Measurements from ENCODE around the gene KCNQ1.

Gene KCNQ1

GRCh38 chr11:2780850-2781407 lies 336.1 kb downstream of the KCNQ1 start:
- no peak for DNase-seq (ENCODE audit: low read depth)

DNA sequence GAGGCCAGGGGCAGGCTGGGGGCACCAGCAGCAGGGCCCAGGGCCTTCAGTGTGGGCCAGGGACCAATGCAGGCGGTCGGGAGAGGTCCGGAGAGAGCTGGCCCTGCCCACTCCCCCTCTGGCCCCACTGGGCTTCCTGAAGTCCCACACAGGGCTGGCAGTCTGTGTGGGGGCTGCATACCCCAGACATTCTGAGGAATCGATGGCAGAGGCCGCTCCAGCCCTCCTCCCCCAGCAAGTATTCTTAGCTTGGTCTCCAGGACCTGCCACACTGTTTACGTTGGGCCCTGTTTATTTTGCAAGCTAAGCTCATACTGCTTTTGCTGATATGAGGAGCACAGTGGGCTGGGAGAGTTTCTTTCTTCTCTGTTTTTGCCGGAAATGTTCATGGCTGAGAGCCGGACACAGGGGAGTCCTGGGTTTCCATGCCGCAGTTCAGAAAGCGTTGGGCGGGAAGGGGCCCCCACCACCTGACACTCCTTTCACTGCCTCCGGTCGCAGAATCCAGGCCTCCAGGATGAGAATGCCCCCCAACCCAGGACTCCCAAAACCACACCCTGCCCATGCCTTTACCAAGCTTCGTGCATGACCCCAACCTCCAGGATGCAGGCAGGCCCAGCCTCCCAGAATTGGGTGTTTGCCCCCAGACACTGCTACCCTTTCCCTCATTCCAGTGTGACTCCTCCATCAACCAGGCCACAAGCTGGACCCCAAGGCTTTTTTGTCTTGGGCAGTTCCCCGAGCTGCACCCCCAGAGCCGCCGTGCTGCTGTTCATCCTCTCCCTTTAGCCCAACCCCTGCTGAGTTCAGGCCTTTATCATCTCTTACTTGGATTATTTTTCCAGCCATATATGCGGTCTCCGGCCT lies 336.8 kb downstream of the KCNQ1 start:
- no peak for DNase-seq (ENCODE audit: low read depth)

DNA sequence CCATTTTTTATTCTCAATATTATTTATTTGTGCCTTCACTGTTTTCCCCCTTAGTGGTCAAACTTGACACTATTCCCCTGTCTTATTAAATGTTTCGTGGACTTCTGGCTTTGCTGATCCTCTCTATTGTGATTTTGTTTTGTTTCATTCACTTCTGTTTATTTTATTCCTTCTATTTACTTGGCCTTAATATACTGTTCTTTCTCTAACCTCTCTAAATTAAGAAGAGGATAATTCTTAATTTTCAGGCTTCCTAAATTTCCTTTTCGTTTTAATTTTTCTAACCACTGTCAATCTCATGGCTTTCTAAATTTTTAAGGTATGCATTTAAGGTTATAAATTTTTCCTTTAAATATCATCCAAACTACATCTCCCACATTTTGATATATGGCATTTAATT lies 338.0 kb downstream of the KCNQ1 start:
- DNase-seq (ENCODE audit: low read depth): no peak

GRCh38 chr11:2783536-2784082 lies 338.8 kb downstream of the KCNQ1 start:
- no peak for DNase-seq (ENCODE audit: low read depth)

- DNase-seq (ENCODE audit: low read depth): no peak
These were observed 343.0 kb downstream of the KCNQ1 start for GRCh38 chr11:2787816-2788167.

DNA sequence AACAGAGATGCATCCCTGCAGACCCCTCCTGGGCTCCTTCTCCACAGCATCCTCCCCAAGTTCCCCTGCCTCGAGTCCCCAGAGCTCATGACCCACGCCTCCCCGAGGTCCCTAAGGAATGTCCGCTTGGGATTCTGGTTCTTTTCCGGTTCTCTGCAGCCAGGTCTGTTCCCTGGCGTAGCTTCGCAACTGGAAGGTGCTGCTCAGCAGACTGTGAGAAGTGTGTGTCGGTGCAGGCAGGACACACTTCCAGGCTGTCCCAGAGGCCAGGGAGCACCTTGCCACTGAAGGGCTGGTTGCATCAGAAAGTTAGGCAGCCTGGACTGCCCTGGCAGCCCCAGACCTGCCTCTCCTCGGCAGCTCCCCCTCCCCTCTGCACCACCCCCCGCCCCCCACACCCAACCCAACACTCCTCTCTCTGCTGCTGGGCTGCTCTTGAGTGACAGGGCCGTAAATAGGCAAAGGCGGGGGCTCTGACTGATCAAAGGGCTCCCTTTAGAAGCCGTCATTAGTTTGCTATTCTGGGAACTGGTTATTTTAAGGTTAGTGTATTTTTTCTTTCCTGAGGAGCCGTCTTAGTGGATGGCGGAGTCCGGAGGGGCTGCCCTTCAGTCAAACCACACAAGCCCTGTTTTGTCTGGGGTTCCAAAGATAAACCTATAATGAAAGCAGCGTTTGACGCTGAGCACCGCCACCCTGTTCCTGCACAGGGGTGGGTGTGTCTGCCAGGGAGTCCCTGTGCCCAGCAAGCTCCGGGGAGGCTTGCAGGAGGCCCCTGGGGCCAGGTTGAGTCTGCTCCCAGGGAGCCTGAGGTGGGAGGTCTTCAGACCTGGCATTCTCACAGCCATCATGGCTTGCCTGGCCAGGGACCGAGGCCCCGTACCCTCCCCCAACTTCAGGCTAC lies 343.6 kb downstream of the KCNQ1 start:
- DNase-seq (ENCODE audit: low read depth): no peak

- DNase-seq (ENCODE audit: low read depth): no peak
These were observed 344.5 kb downstream of the KCNQ1 start for GRCh38 chr11:2789331-2789730.

GRCh38 chr11:2789791-2790567 lies 345.2 kb downstream of the KCNQ1 start:
- no peak for DNase-seq (ENCODE audit: low read depth)

DNA sequence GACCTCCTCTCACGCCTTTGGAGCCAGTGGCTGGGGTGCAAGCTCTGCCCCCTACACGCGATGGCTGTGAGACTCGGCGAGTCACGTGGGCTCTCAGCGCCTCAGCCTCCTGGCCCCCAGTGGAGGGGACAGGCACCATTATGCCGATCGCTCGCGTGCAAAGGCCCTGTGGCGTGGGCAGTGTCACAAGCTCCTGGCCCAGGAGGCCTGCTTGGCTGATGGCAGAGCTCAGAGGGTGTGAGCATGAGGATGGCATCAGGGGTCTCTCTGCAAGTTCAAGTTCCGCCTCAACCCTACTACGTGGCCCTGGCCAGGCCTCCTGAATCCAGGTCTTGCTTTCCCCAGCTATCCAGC lies 345.7 kb downstream of the KCNQ1 start:
- no peak for DNase-seq (ENCODE audit: low read depth)

GRCh38 chr11:2791139-2791520 lies 346.3 kb downstream of the KCNQ1 start:
- DNase-seq (ENCODE audit: low read depth): no peak

DNA sequence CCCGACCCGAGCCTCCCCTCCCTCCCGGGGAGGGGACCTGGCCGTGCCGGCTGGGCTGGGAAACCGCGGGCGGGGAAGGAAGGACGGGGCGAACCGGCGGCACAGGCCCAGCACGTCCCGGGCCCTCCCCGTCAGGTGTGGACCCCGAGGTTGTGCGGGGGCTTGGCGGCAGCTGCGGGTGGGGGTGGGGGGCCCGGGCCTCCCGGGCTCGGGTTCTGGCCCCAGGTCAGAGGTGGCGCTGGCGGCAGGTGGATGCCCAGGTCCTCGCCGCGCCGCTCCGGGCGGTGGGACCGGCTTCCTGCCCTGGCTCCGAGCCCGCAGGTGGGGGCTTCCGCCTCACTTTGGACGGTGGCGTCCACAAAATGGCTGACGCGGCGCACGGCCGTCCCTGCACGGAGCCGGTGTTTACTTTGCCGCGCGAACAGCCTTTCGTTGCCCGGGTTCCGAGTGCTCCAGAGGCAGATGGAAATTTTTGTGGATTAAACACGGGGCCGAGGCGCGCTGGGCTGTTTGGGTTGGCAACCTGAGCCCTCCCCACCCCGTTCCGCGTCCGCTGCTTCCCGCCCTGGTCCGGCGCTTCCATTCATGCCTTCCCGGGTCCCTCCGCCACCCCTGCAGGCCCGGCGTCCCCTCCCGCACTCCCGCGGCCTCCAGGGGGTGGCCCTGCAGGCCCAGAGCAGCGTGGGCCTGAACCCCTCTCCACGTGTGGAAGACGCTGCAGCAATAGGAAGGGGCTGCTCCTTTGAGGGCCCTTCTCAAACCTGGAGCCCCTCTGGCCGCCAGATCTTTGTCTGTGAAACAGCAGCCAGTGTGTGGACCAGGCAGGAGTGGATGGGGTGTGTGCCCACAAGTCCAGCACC lies 346.9 kb downstream of the KCNQ1 start:
- no peak for DNase-seq (ENCODE audit: low read depth)

- no peak for DNase-seq (ENCODE audit: low read depth)
These were observed 347.8 kb downstream of the KCNQ1 start for GRCh38 chr11:2792381-2793250.

- DNase-seq (ENCODE audit: low read depth): no peak
These were observed 348.9 kb downstream of the KCNQ1 start for GRCh38 chr11:2793701-2794045.

DNA sequence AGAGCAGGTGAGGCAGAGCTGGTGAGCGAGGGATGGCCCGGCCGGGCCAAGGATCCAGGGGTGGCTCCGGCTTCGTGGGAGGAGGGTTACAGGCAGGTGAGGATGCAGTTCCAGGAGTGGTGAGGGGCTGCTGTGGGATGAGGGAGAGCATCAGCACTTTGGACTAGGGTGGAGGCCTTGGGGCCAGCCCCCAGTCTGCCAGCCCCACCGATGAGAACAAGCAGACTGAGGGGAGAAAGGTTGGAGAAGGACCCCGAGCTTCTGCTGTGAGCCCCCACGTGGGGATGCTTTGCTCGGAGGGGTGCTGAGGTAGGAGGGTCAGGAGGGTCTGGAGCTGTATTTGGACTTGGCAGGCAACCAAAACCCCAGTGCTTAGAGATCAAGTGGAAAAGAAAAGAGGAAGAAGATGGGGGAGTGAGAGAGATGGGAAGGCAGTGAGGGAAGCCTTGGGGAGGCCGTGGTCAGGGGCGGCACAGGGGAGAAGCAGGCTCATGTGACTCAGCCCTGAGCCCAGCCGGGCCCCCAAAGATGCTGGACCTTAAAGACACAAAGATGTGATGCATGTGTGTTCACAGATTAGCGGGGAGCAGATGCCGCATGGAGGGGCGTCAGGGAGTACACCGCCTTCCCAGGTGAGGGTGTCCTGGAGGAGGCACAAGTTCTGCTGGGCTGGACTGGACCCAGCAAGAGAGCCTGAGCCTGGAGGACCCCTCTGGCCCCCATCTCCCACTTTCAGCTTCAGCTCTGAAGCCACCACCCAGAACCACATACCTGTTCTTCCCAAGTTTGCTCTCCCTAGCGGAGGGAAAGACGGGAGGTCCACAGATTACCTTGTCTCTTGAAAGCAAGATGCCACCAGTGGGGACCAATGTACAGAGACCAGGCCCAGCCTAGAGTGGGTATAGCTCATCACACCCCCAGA lies 349.5 kb downstream of the KCNQ1 start:
- DNase-seq (ENCODE audit: low read depth): no peak

DNA sequence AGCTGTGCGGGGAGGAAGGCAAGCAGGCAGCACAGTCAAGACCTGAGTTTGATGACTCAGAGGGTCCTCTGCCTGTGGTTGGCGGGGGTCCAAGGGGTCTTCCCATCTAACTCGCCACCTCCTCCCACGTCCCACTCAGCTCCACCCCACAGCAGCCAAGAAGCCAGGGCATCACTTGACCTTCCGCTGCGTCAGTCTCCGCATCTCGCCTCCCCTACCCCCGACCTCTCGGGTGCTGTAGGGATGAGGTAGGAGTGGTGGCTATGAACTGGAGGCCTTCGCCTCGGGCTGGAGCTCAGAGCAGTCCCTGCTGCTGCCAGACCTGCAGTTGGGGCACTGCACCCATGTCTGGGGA lies 350.1 kb downstream of the KCNQ1 start:
- DNase-seq (ENCODE audit: low read depth): no peak

DNA sequence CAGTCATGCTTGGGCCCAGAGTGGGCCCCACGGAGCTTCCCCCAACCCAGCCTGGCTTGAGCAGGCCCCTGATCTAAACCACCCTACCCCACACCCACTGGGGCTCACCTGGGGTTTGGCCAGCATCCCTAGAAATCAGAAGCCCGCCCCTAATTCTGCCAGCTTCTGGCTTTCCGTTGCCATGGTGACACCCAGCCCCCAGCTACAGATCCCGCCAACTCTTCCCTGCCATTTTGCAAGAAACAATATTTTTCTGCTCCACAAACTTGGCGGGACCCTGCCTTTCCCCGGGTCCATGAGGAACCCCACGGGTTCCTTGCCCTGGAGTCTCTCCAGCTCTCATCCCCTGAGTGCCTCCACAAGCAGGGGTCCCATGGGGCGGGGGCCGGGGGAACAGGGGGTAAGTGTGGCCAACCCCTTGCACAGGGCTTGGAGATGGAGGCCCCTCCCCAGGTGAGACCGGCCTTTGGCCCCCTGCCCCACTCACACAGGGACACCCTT lies 350.7 kb downstream of the KCNQ1 start:
- DNase-seq (ENCODE audit: low read depth): no peak

DNA sequence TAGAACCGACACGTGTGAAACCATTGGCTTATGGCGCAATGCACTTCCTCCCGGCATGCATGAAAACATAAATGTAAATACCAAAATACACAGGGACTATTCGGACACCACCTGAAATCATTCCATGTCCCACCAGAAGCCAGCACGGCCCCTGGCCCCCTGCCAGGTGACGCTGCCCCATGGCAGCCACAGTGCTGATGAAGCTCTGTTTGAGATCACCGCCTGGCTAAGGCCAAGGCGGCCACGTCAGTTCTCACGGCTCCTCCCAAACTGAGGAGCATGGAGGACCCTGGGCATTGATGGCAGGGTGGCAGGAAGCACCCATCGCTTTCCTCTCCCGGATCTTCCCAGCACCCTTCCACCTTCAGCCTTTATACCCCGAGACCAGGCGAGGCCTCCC lies 351.3 kb downstream of the KCNQ1 start:
- DNase-seq (ENCODE audit: low read depth): no peak

DNA sequence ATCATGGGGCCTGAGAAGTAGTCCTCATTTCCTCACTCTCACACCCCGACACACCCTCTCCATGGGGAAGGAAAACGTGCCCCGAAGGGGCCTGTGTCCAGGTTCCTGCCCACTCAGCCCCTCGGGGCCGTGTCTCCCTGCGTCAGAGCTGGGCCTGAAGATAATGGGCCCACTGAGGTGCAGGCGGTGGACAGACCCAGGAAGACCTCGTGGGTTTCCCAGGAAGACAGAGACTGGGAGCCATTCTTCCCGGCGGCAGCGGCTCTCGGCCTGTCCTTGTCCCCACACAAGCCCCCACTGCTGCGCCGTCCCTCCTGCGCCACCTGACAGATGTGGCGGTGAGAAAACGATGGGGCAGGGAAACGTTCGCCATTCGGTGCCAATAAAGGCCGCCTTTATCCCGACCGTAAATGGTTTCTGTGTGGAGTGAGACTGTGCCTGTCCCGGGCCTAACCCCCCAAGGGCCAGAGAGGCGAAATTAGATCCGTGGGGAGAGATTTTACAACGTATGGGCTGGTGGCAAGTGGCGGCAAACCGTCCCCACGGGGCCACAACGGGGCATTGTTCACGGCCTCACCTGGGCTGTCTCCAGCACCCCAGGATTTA lies 351.8 kb downstream of the KCNQ1 start:
- no peak for DNase-seq (ENCODE audit: low read depth)
